H1 (cell line): ENCODE results near the gene CHCHD6. TPM values are rescaled to one million over a fixed set of nuclear protein-coding genes. Genes with fewer than 3 reads are reported as not detected.

Experiments used
- BRCA1 ChIP-seq: IDR thresholded peaks from 2 replicates; pipeline ENCODE4 v1.6.1; 2012; ENCODE audit warnings: low read depth, low read length, improper control_type of control experiment
- TBP ChIP-seq: IDR thresholded peaks from 2 replicates; pipeline ENCODE4 v1.6.1; 2011; ENCODE audit warnings: low read depth, low read length, improper control_type of control experiment
- polyA plus RNA-seq, 7 experiments: library from polyadenylated mRNA; depleted of rRNA in 3 of 7; stranded (reverse) in 5 of 7; unstranded in 2 of 7; fragments of >200 nt in 5 of 7; fragments of 200-250 nt in 2 of 7; gene quantifications; 1 replicate in 5 of 7; 2 replicates in 1 of 7; 4 replicates in 1 of 7; pipeline versions ENCODE4 v1.2.1 to v1.2.3, GENCODE V29; 2011 to 2013; ENCODE audit warnings: missing spikeins in 2 of 7, mixed read lengths in 2 of 7
- total RNA-seq: library from RNA; stranded (reverse); fragmentation: NEBNext Ultra II Directional; extraction: Animal tissue kit (Norgen Biotek cat#: 25700); gene quantifications from 2 replicates; pipeline ENCODE4 v1.2.1, GENCODE V29; 2021

CHCHD6 gene
- total and polyA plus RNA-seq, 2 of the 8 experiments (the other 6 are each of a cell fraction or from before 2014, with no cell fraction given) = 32.4 to 37.6 TPM

DNA sequence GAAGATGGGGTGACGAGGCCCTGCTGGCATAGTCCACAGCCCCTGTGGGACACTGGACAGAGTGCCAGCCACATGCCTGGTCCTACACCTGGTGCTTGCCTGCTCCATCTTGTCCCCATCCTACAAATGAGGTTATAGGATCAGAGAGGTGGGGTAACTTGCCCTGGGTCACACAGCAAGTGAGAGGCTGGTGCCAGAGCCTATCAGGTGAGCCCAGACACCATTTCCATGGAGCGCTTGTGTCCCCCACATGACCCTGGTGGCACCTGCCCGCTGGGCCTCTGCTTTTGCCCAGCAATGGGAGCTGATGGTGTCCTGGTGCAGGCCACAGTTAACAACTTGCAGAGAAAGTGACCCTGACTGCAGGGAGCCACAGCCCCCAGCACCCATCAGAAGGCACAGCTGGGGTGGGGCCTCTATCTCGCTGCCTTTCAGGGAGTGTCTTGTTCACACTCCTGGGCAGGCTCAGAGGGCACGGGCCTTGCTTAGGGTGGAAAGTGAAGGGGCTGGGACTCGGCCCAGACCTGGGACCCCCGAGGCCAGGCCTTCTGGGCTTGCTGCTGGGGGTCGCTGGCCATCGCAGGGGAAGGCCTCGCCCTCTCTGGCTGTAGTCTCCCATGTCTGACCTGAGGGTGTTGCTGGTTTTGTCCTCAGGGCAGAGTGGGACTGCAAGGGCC, 286.1 kb downstream of the CHCHD6 start (continued):
- TF ChIP-seq BRCA1 (no peak), TBP (no peak)
- TF ChIP-seq, all 59 proteins: peak for 0
